Esophagus squamous epithelium (tissue), 5 donors: Measurements from ENCODE around the gene MALRD1. TPM values are rescaled to one million over a fixed set of nuclear protein-coding genes. Genes with fewer than 3 reads are reported as not detected.
A peak's percentile ranks its signal among the peaks of the same experiment; 100 is the strongest.

Source experiments
- DNase-seq: peaks from one replicate; lab custom pipeline; 2025; lab: John Stamatoyannopoulos, UW
- H3K27ac ChIP-seq, 4 donors: fragments of 200-600 bp; sonication (generic); one replicate each; pipeline ENCODE4 v1.5.1; 2016 to 2019; ENCODE audit warnings: mild to moderate bottlenecking in 1 of 4
- H3K27me3 ChIP-seq, 4 donors: fragments of 200-600 bp; sonication (generic); 1 replicate in 3 of 4; 2 replicates in 1 of 4; pipeline versions ENCODE4 v1.5.1 to v1.6.0; 2017 to 2021; ENCODE audit warnings: antibody characterized with exemption in 1 of 4
- H3K36me3 ChIP-seq, 3 donors: fragments of 200-600 bp; sonication (generic); one replicate each; pipeline ENCODE4 v1.5.1; 2016 to 2019
- H3K4me1 ChIP-seq, 3 donors: fragments of 200-600 bp; sonication (generic); one replicate each; pipeline ENCODE4 v1.5.1; 2017 to 2019
- H3K4me3 ChIP-seq, 4 donors: fragments of 200-600 bp; sonication (generic); 1 replicate in 3 of 4; 2 replicates in 1 of 4; pipeline ENCODE4 v1.5.1; 2016 to 2019; ENCODE audit warnings: mild to moderate bottlenecking in 2 of 4, moderate library complexity in 1 of 4
- H3K9me3 ChIP-seq, 3 donors: fragments of 200-600 bp; sonication (generic); one replicate each; pipeline ENCODE4 v1.5.1; 2016 to 2019
- CTCF ChIP-seq, 6 experiments: fragments of 450-650 bp in 4 of 6; fragments of 200-600 bp in 2 of 6; sonication (generic) in 2 of 6; IDR thresholded peaks; one replicate each; pipeline ENCODE4 v1.5.1; 2016 to 2019; ENCODE audit warnings: antibody characterized with exemption in 6 of 6, mild to moderate bottlenecking in 4 of 6, moderate library complexity in 4 of 6
- POLR2A ChIP-seq, 4 donors: fragments of 450-650 bp; IDR thresholded peaks; one replicate each; pipeline ENCODE4 v1.6.1; 2017; ENCODE audit warnings: antibody characterized with exemption in 4 of 4, mild to moderate bottlenecking in 4 of 4, moderate library complexity in 3 of 4
- WGBS, 2 donors: methylation state at CpG; one replicate each; pipeline ENCODE4 v1.1.5; 2018; 5-methylcytosine and 5-hydroxymethylcytosine counted together
- intact Hi-C: fragments of 100-400 bp; cut with DNase I; formaldehyde crosslinking; loops from one replicate; pipeline ENCODE4 v1.15.0; 2022
- total RNA-seq, 4 donors: library from RNA; depleted of rRNA; stranded (reverse); fragments of >200 nt; gene quantifications; one replicate each; pipeline ENCODE4 v1.1.0, GENCODE V29; 2016
- donor health status: DM: yes; HTN: yes; CAD: no.

MALRD1 gene
- total RNA-seq, 4 donors from 2014 or later = 0.38 TPM; not detected in 3

- no peaks in the 10 kb centered on the region for H3K4me1 ChIP-seq
- intact Hi-C loops = no loop called here
- H3K36me3 ChIP-seq = no peaks in the 10 kb centered on the region
- H3K27me3 ChIP-seq = no peaks in the 10 kb centered on the region
- no peak overlapping the region for H3K27ac ChIP-seq
- DNase-seq = no peak
- 54 to 57% methylated on average over 3 of the region's 3 CpGs for WGBS, 2 donors
- H3K9me3 ChIP-seq = no peaks in the 10 kb centered on the region
- TF ChIP-seq POLR2A (IDR thresholded peaks at IDR 0.05) (no peak), CTCF (IDR thresholded peaks at IDR 0.05) (no peak)
- H3K4me3 ChIP-seq = no peak overlapping the region
These were observed 325.4 kb downstream of the MALRD1 start for GRCh38 chr10:19373988-19374387.

- DNase-seq = no peak
These were observed 337.3 kb downstream of the MALRD1 start for GRCh38 chr10:19385846-19386450.

GRCh38 chr10:19408924-19409323 lies 360.3 kb downstream of the MALRD1 start:
- no peaks in the 10 kb centered on the region for H3K36me3 ChIP-seq
- no peak overlapping the region for H3K27ac ChIP-seq
- no peak overlapping the region for H3K4me3 ChIP-seq
- no peaks in the 10 kb centered on the region for H3K4me1 ChIP-seq
- TF ChIP-seq POLR2A (IDR thresholded peaks at IDR 0.05) (no peak), CTCF (IDR thresholded peaks at IDR 0.05) (no peak)
- DNase-seq = no peak
- intact Hi-C loops = no loop called here
- H3K27me3 ChIP-seq = no peaks in the 10 kb centered on the region
- 68 to 71% methylated on average over 1 of the region's 1 CpG for WGBS, 2 donors
- no peaks in the 10 kb centered on the region for H3K9me3 ChIP-seq

More at GRCh38 chr10:19385846-19386450, 337.3 kb downstream of the MALRD1 start:
- no peaks in the 10 kb centered on the region for H3K4me1 ChIP-seq
- TF ChIP-seq CTCF (IDR thresholded peaks at IDR 0.05) (no peak), POLR2A (IDR thresholded peaks at IDR 0.05) (no peak)
- no peaks in the 10 kb centered on the region for H3K36me3 ChIP-seq
- H3K9me3 ChIP-seq = peaks cover 0 to 3% (median 0%) of the 10 kb centered on the region in 3 donors
- 44 to 52% methylated on average over 3 of the region's 3 CpGs for WGBS, 2 donors
- no peak overlapping the region for H3K27ac ChIP-seq
- H3K4me3 ChIP-seq = no peak overlapping the region
- no peaks in the 10 kb centered on the region for H3K27me3 ChIP-seq
- intact Hi-C loops = no loop called here

- H3K27me3 ChIP-seq = no peaks in the 10 kb centered on the region
- no peaks in the 10 kb centered on the region for H3K4me1 ChIP-seq
- no peaks in the 10 kb centered on the region for H3K9me3 ChIP-seq
- no peak for TF ChIP-seq POLR2A (IDR thresholded peaks at IDR 0.05)
- no peak for TF ChIP-seq CTCF (IDR thresholded peaks at IDR 0.05)
- no peaks in the 10 kb centered on the region for H3K36me3 ChIP-seq
- no peak for DNase-seq
- no peak overlapping the region for H3K4me3 ChIP-seq
- intact Hi-C loops = no loop called here
- WGBS, 2 donors = 54 to 55% methylated on average over 2 of the region's 2 CpGs
- no peak overlapping the region for H3K27ac ChIP-seq
These were observed 362.5 kb downstream of the MALRD1 start for GRCh38 chr10:19411119-19411518.

- Histone ChIP-seq H3K36me3 (no peaks in the 10 kb centered on the region), H3K27me3 (no peaks in the 10 kb centered on the region), H3K27ac (no peak overlapping the region), H3K9me3 (no peaks in the 10 kb centered on the region), H3K4me1 (no peaks in the 10 kb centered on the region), H3K4me3 (no peak overlapping the region)
- DNase-seq = no peak
- intact Hi-C loops = no loop called here
- TF ChIP-seq POLR2A (IDR thresholded peaks at IDR 0.05) (no peak), CTCF (IDR thresholded peaks at IDR 0.05) (peak in 3 of 6 experiments; percentile 16 to 47 (median 22))
These were observed 363.9 kb downstream of the MALRD1 start for GRCh38 chr10:19412531-19412930.
